Esophagus muscularis mucosa (tissue), 4 donors: ENCODE measurements around the gene ERC2. TPM values are rescaled to one million over a fixed set of nuclear protein-coding genes. Genes with fewer than 3 reads are reported as not detected.

Source experiments
- DNase-seq: peaks from one replicate; pipeline ENCODE4 v3.0.0-alpha.2; 2017; ENCODE audit errors: extremely low spot score
- H3K27ac ChIP-seq, 4 donors: fragments of 200-600 bp; sonication (generic); replicated peaks in 1 of 4; 1 replicate in 3 of 4; 2 replicates in 1 of 4; pipeline ENCODE4 v1.5.1; 2016 to 2019; ENCODE audit warnings: mild to moderate bottlenecking in 1 of 4
- H3K27me3 ChIP-seq, 4 donors: fragments of 200-600 bp; sonication (generic); one replicate each; pipeline versions ENCODE4 v1.5.1 to v1.6.0; 2016 to 2019
- H3K36me3 ChIP-seq, 4 donors: fragments of 200-600 bp; sonication (generic); one replicate each; pipeline ENCODE4 v1.5.1; 2016 to 2019
- H3K4me1 ChIP-seq, 4 donors: fragments of 200-600 bp; sonication (generic); one replicate each; pipeline ENCODE4 v1.5.1; 2016 to 2019
- H3K4me3 ChIP-seq, 4 donors: fragments of 200-600 bp; sonication (generic); 1 replicate in 2 of 4; 2 replicates in 2 of 4; pipeline ENCODE4 v1.5.1; 2016 to 2019; ENCODE audit warnings: mild to moderate bottlenecking in 4 of 4, moderate library complexity in 1 of 4
- H3K9me3 ChIP-seq, 4 donors: fragments of 200-600 bp; sonication (generic); 1 replicate in 3 of 4; 2 replicates in 1 of 4; pipeline ENCODE4 v1.5.1; 2016 to 2019
- CTCF ChIP-seq, 3 experiments: fragments of 200-600 bp in 2 of 3; fragments of 450-650 bp in 1 of 3; sonication (generic) in 2 of 3; IDR thresholded peaks; one replicate each; pipeline ENCODE4 v1.5.1; 2017 to 2019; ENCODE audit warnings: antibody characterized with exemption in 3 of 3, mild to moderate bottlenecking in 2 of 3, moderate library complexity in 1 of 3
- EP300 ChIP-seq: sonication (generic); formaldehyde crosslinking; IDR thresholded peaks from one replicate; pipeline ENCODE4 v1.6.1; 2017; ENCODE audit warnings: antibody characterized with exemption
- POLR2A ChIP-seq: fragments of 450-650 bp; IDR thresholded peaks from one replicate; pipeline ENCODE4 v1.6.1; 2017; ENCODE audit warnings: antibody characterized with exemption, moderate library complexity, mild to moderate bottlenecking, low read depth
- POLR2AphosphoS5 ChIP-seq, 2 donors: sonication (generic); formaldehyde crosslinking; IDR thresholded peaks; one replicate each; pipeline ENCODE4 v1.6.1; 2017; ENCODE audit warnings: antibody characterized with exemption in 2 of 2
- WGBS: methylation state at CpG from one replicate; pipeline ENCODE4 v1.1.5; 2018; 5-methylcytosine and 5-hydroxymethylcytosine counted together
- intact Hi-C: fragments of 100-400 bp; cut with DNase I; formaldehyde crosslinking; loops from one replicate; pipeline ENCODE4 v1.15.1; 2023
- total RNA-seq, 4 donors: library from RNA; depleted of rRNA; stranded (reverse); fragments of >200 nt; gene quantifications; one replicate each; pipeline versions ENCODE4 v1.1.0 to v1.2.1, GENCODE V29; 2016

Gene ERC2
- total RNA-seq, 4 donors from 2014 or later, result 0.42 to 2.0 (median 1.5) TPM

- intact Hi-C loops, result loop anchor here (10.0 kb wide), 2 partner anchors 413 to 1043 kb away; partner anchors contain the start of gene WNT5A
- 53% methylated on average over 4 of the region's 4 CpGs for WGBS
- Histone ChIP-seq H3K36me3 (no peaks in the 10 kb centered on the region), H3K27me3 (no peaks in the 10 kb centered on the region), H3K4me3 (no peak overlapping the region), H3K9me3 (no peaks in the 10 kb centered on the region), H3K4me1 (no peaks in the 10 kb centered on the region), H3K27ac (no peak overlapping the region)
- peak; percentile 77 for DNase-seq
- TF ChIP-seq CTCF (IDR thresholded peaks at IDR 0.05) (peak; percentile 12 to 50 (median 39)), POLR2AphosphoS5 (IDR thresholded peaks at IDR 0.05) (no peak)
Measured at GRCh38 chr3:55897573-55898224, 570.6 kb downstream of the ERC2 start.

- no peak overlapping the region for H3K4me3 ChIP-seq
- 94% methylated on average over 5 of the region's 5 CpGs for WGBS
- no peaks in the 10 kb centered on the region for H3K4me1 ChIP-seq
- DNase-seq, result peak; percentile 81
- H3K27me3 ChIP-seq, result no peaks in the 10 kb centered on the region
- intact Hi-C loops, result loop anchor here (10.0 kb wide), 2 partner anchors 411 to 1041 kb away; partner anchors contain the start of gene WNT5A
- H3K9me3 ChIP-seq, result no peaks in the 10 kb centered on the region
- no peaks in the 10 kb centered on the region for H3K36me3 ChIP-seq
- TF ChIP-seq EP300, result no peak
- TF ChIP-seq POLR2A, result no peak
- H3K27ac ChIP-seq, result no peak overlapping the region
Measured at GRCh38 chr3:55895897-55896566, 572.2 kb downstream of the ERC2 start.

DNA sequence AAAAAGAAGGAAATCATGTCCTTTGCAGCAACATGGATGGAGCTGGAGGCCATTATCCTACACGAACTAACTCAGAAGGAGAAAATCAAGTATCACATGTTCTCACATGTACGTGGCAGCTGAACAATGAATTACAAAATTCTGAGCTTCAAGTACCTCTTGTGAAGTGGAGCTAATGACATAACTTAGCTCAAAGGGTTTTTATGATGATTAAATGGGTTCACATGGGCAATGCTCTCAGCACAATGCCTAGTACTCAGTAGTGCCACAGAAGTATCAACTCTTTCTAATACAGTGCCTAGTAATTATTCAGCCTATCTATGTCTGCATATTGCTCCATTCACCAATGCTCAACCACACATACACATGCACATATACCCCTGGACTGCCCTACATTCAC is 573.7 kb downstream of the ERC2 start:
- Histone ChIP-seq H3K9me3 (no peaks in the 10 kb centered on the region), H3K4me3 (no peak overlapping the region), H3K27me3 (no peaks in the 10 kb centered on the region), H3K4me1 (peaks cover 0 to 3% (median 1%) of the 10 kb centered on the region in 4 donors), H3K36me3 (no peaks in the 10 kb centered on the region), H3K27ac (no peak overlapping the region)
- intact Hi-C loops, result loop anchor here (10.0 kb wide), 2 partner anchors 410 to 1040 kb away; partner anchors contain the start of gene WNT5A
- 89% methylated on average over 2 of the region's 2 CpGs for WGBS
- TF ChIP-seq EP300 (no peak), POLR2AphosphoS5 (IDR thresholded peaks at IDR 0.05) (no peak), CTCF (IDR thresholded peaks at IDR 0.05) (no peak), POLR2A (no peak)
- peak; percentile 55 for DNase-seq

DNA sequence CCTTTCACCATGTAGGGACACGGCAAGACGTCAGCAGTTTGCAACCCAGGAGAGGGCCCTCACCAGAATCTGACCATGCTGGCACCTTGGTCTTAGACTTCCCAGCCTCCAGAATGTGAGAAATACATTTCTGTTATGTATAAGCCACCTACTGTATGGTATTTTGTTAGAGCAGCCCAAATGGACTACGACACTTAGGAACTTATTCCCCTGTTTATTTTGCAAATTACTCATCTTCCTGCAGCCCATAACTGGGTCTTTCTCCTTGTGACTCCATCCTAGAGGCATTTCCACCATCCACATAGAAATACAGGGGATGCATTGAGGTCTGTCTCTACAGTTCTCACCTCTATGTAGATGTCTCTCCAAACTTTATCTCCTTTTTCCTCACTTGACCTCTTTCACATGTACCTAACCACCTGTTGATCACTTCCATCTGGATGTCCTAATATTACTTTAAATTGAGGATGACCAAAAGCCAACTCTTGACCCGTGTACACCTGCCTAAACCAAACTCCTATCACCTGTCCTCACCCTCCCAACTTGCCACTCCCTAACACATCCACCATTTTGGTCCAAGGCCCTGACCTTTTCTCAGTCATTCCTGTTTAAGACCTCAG is 575.1 kb downstream of the ERC2 start:
- 84% methylated on average over 4 of the region's 4 CpGs for WGBS
- intact Hi-C loops, result loop anchor here (10.0 kb wide), 2 partner anchors 408 to 1038 kb away; partner anchors contain the start of gene WNT5A
- H3K27ac ChIP-seq, result no peak overlapping the region
- H3K9me3 ChIP-seq, result no peaks in the 10 kb centered on the region
- H3K4me3 ChIP-seq, result no peak overlapping the region
- no peaks in the 10 kb centered on the region for H3K27me3 ChIP-seq
- DNase-seq, result peak; percentile 29
- TF ChIP-seq CTCF (IDR thresholded peaks at IDR 0.05) (no peak), EP300 (no peak), POLR2AphosphoS5 (IDR thresholded peaks at IDR 0.05) (no peak), POLR2A (no peak)
- no peaks in the 10 kb centered on the region for H3K36me3 ChIP-seq
- H3K4me1 ChIP-seq, result peaks cover 0 to 8% (median 2%) of the 10 kb centered on the region in 4 donors

GRCh38 chr3:55891106-55891505 is 577.2 kb downstream of the ERC2 start:
- Histone ChIP-seq H3K9me3 (no peaks in the 10 kb centered on the region), H3K4me1 (peaks cover 0 to 10% (median 2%) of the 10 kb centered on the region in 4 donors), H3K27ac (no peak overlapping the region), H3K4me3 (no peak overlapping the region), H3K36me3 (no peaks in the 10 kb centered on the region), H3K27me3 (no peaks in the 10 kb centered on the region)
- TF ChIP-seq POLR2A (no peak), EP300 (no peak), POLR2AphosphoS5 (IDR thresholded peaks at IDR 0.05) (no peak), CTCF (IDR thresholded peaks at IDR 0.05) (no peak)
- no peak for DNase-seq
- WGBS, result 93% methylated on average over 2 of the region's 2 CpGs
- intact Hi-C loops, result loop anchor here (10.0 kb wide), 2 partner anchors 406 to 1036 kb away; partner anchors contain the start of gene WNT5A
